D721Med (cell line): ENCODE measurements around the gene PCGF1.

ENCODE experiments used
- DNase-seq: peaks from one replicate; pipeline ENCODE4 v3.0.0; 2011; ENCODE audit warnings: low spot score; ENCODE audit not compliant: insufficient read length
- FAIRE-seq: peaks from 2 replicates; lab custom pipeline; 2011; peaks lifted over from hg19 to GRCh38; lab: Jason Lieb, UNC
- CTCF ChIP-seq: IDR thresholded peaks from 2 replicates; pipeline ENCODE4 v1.5.1; 2012; ENCODE audit warnings: mild to moderate bottlenecking, control low read depth; ENCODE audit not compliant: insufficient read depth; ENCODE audit errors: missing control alignments

The PCGF1 gene

GRCh38 chr2:74535440-74535965 is 28.0 kb upstream of the PCGF1 start:
- TF ChIP-seq CTCF = no peak
- FAIRE-seq (no peak), DNase-seq (no peak)

GRCh38 chr2:74534411-74534810 is 26.9 kb upstream of the PCGF1 start:
- TF ChIP-seq CTCF = no peak
- FAIRE-seq (no peak), DNase-seq (no peak)

GRCh38 chr2:74533464-74533863 is 26.0 kb upstream of the PCGF1 start:
- DNase-seq = no peak
- TF ChIP-seq CTCF = no peak
- FAIRE-seq = no peak

- no peak for DNase-seq
- peak; percentile 61 for TF ChIP-seq CTCF
- no peak for FAIRE-seq
Observed at GRCh38 chr2:74532222-74532621, 24.7 kb upstream of the PCGF1 start.

GRCh38 chr2:74531666-74532065 is 24.2 kb upstream of the PCGF1 start:
- FAIRE-seq = no peak

GRCh38 chr2:74530239-74531187 is 23.0 kb upstream of the PCGF1 start:
- no peak for TF ChIP-seq CTCF
- DNase-seq (no peak), FAIRE-seq (no peak)

More at GRCh38 chr2:74531666-74532065, 24.2 kb upstream of the PCGF1 start:
- DNase-seq = no peak
- no peak for TF ChIP-seq CTCF
